Heart right ventricle (tissue), 16 donors: ENCODE results near the gene GOLGA6A. TPM values are rescaled to one million over a fixed set of nuclear protein-coding genes. Genes with fewer than 3 reads are reported as not detected.
"Not testable (repeated sequence)": the region's sequence is repeated elsewhere in the genome, so short reads cannot be mapped to it uniquely, and the experiment has no call there.

Experiments used
- ATAC-seq, 8 donors: fragments of 200-7000 bp; cut with Tn5 transposase; one replicate each; pipeline ENCODE4 v1.9.1; 2020; ENCODE audit warnings: mild to moderate bottlenecking in 8 of 8, moderate library complexity in 8 of 8, moderate number of reproducible peaks in 1 of 8
- DNase-seq, 2 donors: peaks; one replicate each; pipeline ENCODE4 v3.0.0-alpha.2; 2020
- H3K27ac ChIP-seq, 10 donors: fragments of 200-600 bp; sonication (generic) in 2 of 10; one replicate each; pipeline versions ENCODE4 v1.5.0 to v1.8.0; 2020 to 2022; ENCODE audit warnings: mild to moderate bottlenecking in 3 of 10
- H3K27me3 ChIP-seq, 7 donors: fragments of 200-600 bp; one replicate each; pipeline ENCODE4 v1.8.0; 2021 to 2022; ENCODE audit warnings: mild to moderate bottlenecking in 2 of 7
- H3K36me3 ChIP-seq, 9 donors: fragments of 200-600 bp; sonication (generic) in 1 of 9; one replicate each; pipeline versions ENCODE4 v1.5.0 to v1.8.0; 2020 to 2022; ENCODE audit warnings: mild to moderate bottlenecking in 2 of 9
- H3K4me1 ChIP-seq, 9 donors: fragments of 200-600 bp; sonication (generic) in 1 of 9; one replicate each; pipeline versions ENCODE4 v1.5.0 to v1.8.0; 2020 to 2022; ENCODE audit warnings: mild to moderate bottlenecking in 4 of 9
- H3K4me3 ChIP-seq, 10 donors: fragments of 200-600 bp; sonication (generic) in 2 of 10; one replicate each; pipeline versions ENCODE4 v1.5.0 to v1.8.0; 2020 to 2022; ENCODE audit warnings: mild to moderate bottlenecking in 7 of 10, moderate library complexity in 2 of 10
- H3K9me3 ChIP-seq, 11 donors: fragments of 200-600 bp in 10 of 11; sonication (generic) in 2 of 11; one replicate each; pipeline versions ENCODE4 v1.5.0 to v1.8.0; 2013 to 2022; ENCODE audit warnings: mild to moderate bottlenecking in 2 of 11, control low read depth in 1 of 11, moderate library complexity in 1 of 11
- WGBS, 2 donors: extraction: QIAGEN DNeasy Blood & Tissue Kit; methylation state at CpG; one replicate each; pipeline ENCODE4 v1.1.7; 2013; ENCODE audit warnings: inconsistent platforms in 1 of 2; 5-methylcytosine and 5-hydroxymethylcytosine counted together
- intact Hi-C, 10 donors: fragments of 100-400 bp; cut with DNase I; formaldehyde crosslinking; loops; one replicate each; pipeline versions ENCODE4 v1.11.1 to v1.14.2; 2022
- polyA plus RNA-seq, 2 donors: library from polyadenylated mRNA; stranded (reverse); fragments of 200-250 nt; gene quantifications; one replicate each; pipeline ENCODE4 v1.2.3, GENCODE V29; 2013
- total RNA-seq, 10 donors: library from RNA; stranded (reverse); fragmentation: NEBNext Ultra II Directional in 3 of 10; extraction: Animal tissue kit (Norgen Biotek cat#: 25700) in 3 of 10; gene quantifications; one replicate each; pipeline versions ENCODE4 v1.2.1 to v1.2.4, GENCODE V29; 2021 to 2023
- TF ChIP-seq, protein P1 (sequence below), 9 donors: fragments of 200-600 bp; sonication (generic) in 2 of 9; IDR thresholded peaks; one replicate each; pipeline versions ENCODE4 v1.5.0 to v1.8.0; 2021 to 2022; ENCODE audit warnings: antibody characterized with exemption in 9 of 9, mild to moderate bottlenecking in 5 of 9, moderate library complexity in 1 of 9
- donor health status: Arrhythmogenic right ventricular cardiomyopathy.
- donor health status: ischemic (EF 13 %, LVEDD 7.1; RV severe dilation, severe dysfunction).
- donor health status: healthy with polysubstance abuse.
- donor health status: DM: no; HTN: yes; CAD: no.
- donor health status: DM: no; HTN: no; CAD: no.
- donor health status: ischemic (EF 25% LVEDD 6.9; RV normal size, moderate dysfunction).
- donor health status: ischemic (EF 25% LVEDD 5.7; RV mildly dilated, moderate dysfunction).
- donor health status: healthy.
- donor health status: DM: yes; HTN: yes; CAD: no.
- donor health status: Ischemic cardiomyopathy.
- donor health status: ischemic (EF 35%, LVEDD 5.7; RV mildly dilated, moderate dysfunction).
- donor health status: nonischemic (EF 11% LVEDD 7.7; RV severe dilation, severe dysfunction).
- donor health status: DM: yes; HTN: yes; CAD: no.
- donor health status: PGD.
- donor health status: ischemic (EF 29% LVEDD 5.4; RV normal size, mild dysfunction).
- donor health status: nonischemic (EF 23%, LVEDD 6.1; RV moderate dilation, normal function).

GOLGA6A gene
- total and polyA plus RNA-seq, 12 donors = not detected

GRCh38 chr15:74121039-74121438, 38.7 kb upstream of the GOLGA6A start:
- ATAC-seq (no peak), DNase-seq (no peak)
- Histone ChIP-seq H3K9me3 (no peaks in the 10 kb centered on the region), H3K36me3 (no peaks in the 10 kb centered on the region), H3K4me3 (no peak overlapping the region), H3K27me3 (peaks cover 0 to 64% (median 40%) of the 10 kb centered on the region in 7 donors), H3K27ac (no peak overlapping the region), H3K4me1 (no peaks in the 10 kb centered on the region)
- intact Hi-C loops = loop anchor here in 2 of 10 donors (10.0 kb wide), 2 partner anchors 124 to 146 kb away; no protein-coding TSS in a partner anchor
- TF ChIP-seq, protein P1, sequence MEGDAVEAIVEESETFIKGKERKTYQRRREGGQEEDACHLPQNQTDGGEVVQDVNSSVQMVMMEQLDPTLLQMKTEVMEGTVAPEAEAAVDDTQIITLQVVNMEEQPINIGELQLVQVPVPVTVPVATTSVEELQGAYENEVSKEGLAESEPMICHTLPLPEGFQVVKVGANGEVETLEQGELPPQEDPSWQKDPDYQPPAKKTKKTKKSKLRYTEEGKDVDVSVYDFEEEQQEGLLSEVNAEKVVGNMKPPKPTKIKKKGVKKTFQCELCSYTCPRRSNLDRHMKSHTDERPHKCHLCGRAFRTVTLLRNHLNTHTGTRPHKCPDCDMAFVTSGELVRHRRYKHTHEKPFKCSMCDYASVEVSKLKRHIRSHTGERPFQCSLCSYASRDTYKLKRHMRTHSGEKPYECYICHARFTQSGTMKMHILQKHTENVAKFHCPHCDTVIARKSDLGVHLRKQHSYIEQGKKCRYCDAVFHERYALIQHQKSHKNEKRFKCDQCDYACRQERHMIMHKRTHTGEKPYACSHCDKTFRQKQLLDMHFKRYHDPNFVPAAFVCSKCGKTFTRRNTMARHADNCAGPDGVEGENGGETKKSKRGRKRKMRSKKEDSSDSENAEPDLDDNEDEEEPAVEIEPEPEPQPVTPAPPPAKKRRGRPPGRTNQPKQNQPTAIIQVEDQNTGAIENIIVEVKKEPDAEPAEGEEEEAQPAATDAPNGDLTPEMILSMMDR (IDR thresholded peaks at IDR 0.05) = no peak
- 22 to 24% methylated on average over 4 of the region's 4 CpGs for WGBS, 2 donors

DNA sequence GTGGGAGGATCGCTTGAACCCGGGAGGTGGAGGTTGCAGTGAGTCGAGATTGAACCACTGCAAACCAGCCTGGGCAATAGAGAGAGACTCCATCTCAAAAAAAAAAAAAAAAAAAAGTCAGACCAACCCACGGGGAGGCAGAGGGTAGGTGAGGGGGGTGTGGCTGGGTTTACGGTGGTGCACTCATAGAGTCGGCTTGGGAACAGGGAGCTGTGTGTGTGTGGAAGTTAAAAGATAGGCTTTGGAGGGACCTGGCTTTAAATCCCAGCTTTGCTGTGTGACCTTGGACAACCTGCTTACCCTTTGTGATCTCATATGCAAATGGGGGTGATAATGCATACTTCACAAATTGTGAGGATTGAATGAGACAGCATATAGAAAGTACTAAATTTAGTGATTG, 38.1 kb upstream of the GOLGA6A start:
- Histone ChIP-seq H3K36me3 (no peaks in the 10 kb centered on the region), H3K4me1 (no peaks in the 10 kb centered on the region), H3K27ac (no peak overlapping the region), H3K9me3 (no peaks in the 10 kb centered on the region), H3K4me3 (no peak overlapping the region), H3K27me3 (peaks cover 0 to 59% (median 37%) of the 10 kb centered on the region in 7 donors)
- 72 to 81% methylated on average over 6 of the region's 6 CpGs for WGBS, 2 donors
- intact Hi-C loops = loop anchor here in 2 of 10 donors (10.0 kb wide), 2 partner anchors 124 to 146 kb away; no protein-coding TSS in a partner anchor
- ATAC-seq (no peak), DNase-seq (no peak)
- TF ChIP-seq, protein P1 (IDR thresholded peaks at IDR 0.05) = no peak

DNA sequence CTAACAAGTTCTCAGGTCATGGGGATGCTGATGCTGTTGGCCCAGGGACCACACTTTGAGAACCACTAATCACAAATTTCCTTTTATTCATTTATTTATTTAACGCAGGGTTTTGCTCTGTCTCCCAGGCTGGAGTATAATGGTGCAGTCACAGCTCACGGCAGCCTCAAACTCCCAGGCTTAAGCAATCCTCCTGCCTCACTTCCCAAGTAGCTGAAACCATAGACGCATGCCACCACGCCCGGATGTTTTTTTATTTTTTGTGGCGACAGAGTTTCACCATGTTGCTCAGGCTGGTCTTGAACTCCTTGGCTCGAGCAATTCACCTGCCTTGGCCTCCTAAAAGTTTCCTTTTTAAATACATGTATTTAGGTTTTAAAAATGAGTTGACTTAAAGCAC, 27.4 kb upstream of the GOLGA6A start:
- Histone ChIP-seq H3K4me3 (no peak overlapping the region), H3K9me3 (no peaks in the 10 kb centered on the region), H3K27ac (no peak overlapping the region), H3K36me3 (no peaks in the 10 kb centered on the region), H3K27me3 (no peaks in the 10 kb centered on the region), H3K4me1 (no peaks in the 10 kb centered on the region)
- 80 to 85% methylated on average over 7 of the region's 7 CpGs for WGBS, 2 donors
- ATAC-seq = no peak
- intact Hi-C loops = no loop called here
- DNase-seq = no peak
- TF ChIP-seq, protein P1 (IDR thresholded peaks at IDR 0.05) = no peak

GRCh38 chr15:74108611-74109010, 26.3 kb upstream of the GOLGA6A start:
- intact Hi-C loops, H3K27me3 ChIP-seq, ATAC-seq, H3K36me3 ChIP-seq, H3K9me3 ChIP-seq, H3K4me1 ChIP-seq, H3K27ac ChIP-seq, DNase-seq, H3K4me3 ChIP-seq: not testable (repeated sequence)
- TF ChIP-seq, protein P1 (IDR thresholded peaks at IDR 0.05) = peak in 1 of 9 donors; percentile 6
- WGBS, 2 donors = 80 to 81% methylated on average over 5 to 6 of the region's 6 CpGs
